ENCODE data around the gene DNAJC22. TPM values are rescaled to one million over a fixed set of nuclear protein-coding genes. Genes with fewer than 3 reads are reported as not detected.

Gene DNAJC22
- total and polyA plus RNA-seq, 2 experiments from 2014 or later = 0.33 to 0.48 TPM

GRCh38 chr12:49362077-49362476, 15.4 kb downstream of the DNAJC22 start:
- Histone ChIP-seq H3K4me1 (ENCODE audit: low read depth) (no peaks in the 10 kb centered on the region), H3K9me3 (ENCODE audit: low read depth) (no peaks in the 10 kb centered on the region), H3K36me3 (no peaks in the 10 kb centered on the region), H3K27ac (no peak overlapping the region), H3K27me3 (peaks cover under 1% of the 10 kb centered on the region), H3K4me3 (no peak overlapping the region)
- DNase-seq (ENCODE audit: low read depth in 1 of 2, low spot score in 1 of 2) = no peak
- TF ChIP-seq CTCF (IDR thresholded peaks at IDR 0.05; ENCODE audit: low read depth, low read length) = no peak

DNA sequence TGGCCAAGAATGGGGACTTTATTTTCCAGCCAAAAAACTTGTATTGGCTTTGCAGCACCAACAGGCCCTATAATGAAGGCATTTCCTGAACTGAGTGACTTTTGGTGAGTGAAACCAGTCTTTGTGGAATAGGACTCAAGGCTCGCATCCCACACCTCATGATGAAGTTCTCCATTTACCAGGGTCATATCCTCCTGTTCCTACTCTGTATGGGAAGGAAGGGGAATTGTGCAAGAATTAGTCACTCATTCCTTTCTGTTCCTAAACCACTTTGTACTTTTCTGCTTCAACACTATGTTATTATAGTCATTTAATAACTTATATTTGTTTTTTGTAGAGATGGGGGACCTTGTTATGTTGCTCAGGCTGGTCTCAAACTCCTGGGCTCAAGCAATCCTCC, 18.3 kb downstream of the DNAJC22 start:
- no peak overlapping the region for H3K4me3 ChIP-seq
- H3K27me3 ChIP-seq = no peaks in the 10 kb centered on the region
- H3K36me3 ChIP-seq = no peaks in the 10 kb centered on the region
- no peak for TF ChIP-seq CTCF (IDR thresholded peaks at IDR 0.05; ENCODE audit: low read depth, low read length)
- peak in 1 of 2 donors; percentile 85 for DNase-seq (ENCODE audit: low read depth in 1 of 2, low spot score in 1 of 2)
- H3K4me1 ChIP-seq (ENCODE audit: low read depth) = peaks cover 15% of the 10 kb centered on the region
- no peaks in the 10 kb centered on the region for H3K9me3 ChIP-seq (ENCODE audit: low read depth)
- no peak overlapping the region for H3K27ac ChIP-seq

DNA sequence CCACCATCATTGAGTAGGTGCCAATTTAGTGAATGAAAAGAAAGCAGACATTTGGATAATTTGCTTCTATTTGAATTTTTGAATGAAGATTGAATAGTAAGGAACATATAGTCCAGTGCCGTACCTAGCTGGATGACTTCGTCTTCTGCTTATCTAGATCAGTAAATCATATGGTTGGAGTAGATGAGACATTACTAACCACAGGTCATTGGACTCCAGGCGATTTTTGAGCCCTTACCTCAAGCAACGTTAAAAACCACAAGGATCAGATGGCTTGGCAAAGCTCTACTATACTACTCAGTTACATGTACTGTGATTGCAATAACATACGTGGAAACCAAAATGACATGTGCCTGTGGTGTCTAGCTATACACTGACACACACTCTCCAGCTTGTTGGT, 18.9 kb downstream of the DNAJC22 start:
- H3K4me3 ChIP-seq = no peak overlapping the region
- no peaks in the 10 kb centered on the region for H3K27me3 ChIP-seq
- no peak overlapping the region for H3K27ac ChIP-seq
- H3K36me3 ChIP-seq = no peaks in the 10 kb centered on the region
- H3K9me3 ChIP-seq (ENCODE audit: low read depth) = no peaks in the 10 kb centered on the region
- DNase-seq (ENCODE audit: low read depth in 1 of 2, low spot score in 1 of 2) = peak in 1 of 2 donors; percentile 59
- TF ChIP-seq CTCF (IDR thresholded peaks at IDR 0.05; ENCODE audit: low read depth, low read length) = no peak
- H3K4me1 ChIP-seq (ENCODE audit: low read depth) = peaks cover 17% of the 10 kb centered on the region

- no peaks in the 10 kb centered on the region for H3K36me3 ChIP-seq
- no peaks in the 10 kb centered on the region for H3K9me3 ChIP-seq (ENCODE audit: low read depth)
- peak overlapping the region; percentile 85 for H3K4me3 ChIP-seq
- TF ChIP-seq CTCF (IDR thresholded peaks at IDR 0.05; ENCODE audit: low read depth, low read length) = no peak
- no peak for DNase-seq (ENCODE audit: low read depth in 1 of 2, low spot score in 1 of 2)
- H3K27me3 ChIP-seq = no peaks in the 10 kb centered on the region
- peak overlapping the region; percentile 95 for H3K27ac ChIP-seq
- H3K4me1 ChIP-seq (ENCODE audit: low read depth) = peaks cover 17% of the 10 kb centered on the region
Observed at GRCh38 chr12:49366096-49366651, 19.5 kb downstream of the DNAJC22 start.

DNA sequence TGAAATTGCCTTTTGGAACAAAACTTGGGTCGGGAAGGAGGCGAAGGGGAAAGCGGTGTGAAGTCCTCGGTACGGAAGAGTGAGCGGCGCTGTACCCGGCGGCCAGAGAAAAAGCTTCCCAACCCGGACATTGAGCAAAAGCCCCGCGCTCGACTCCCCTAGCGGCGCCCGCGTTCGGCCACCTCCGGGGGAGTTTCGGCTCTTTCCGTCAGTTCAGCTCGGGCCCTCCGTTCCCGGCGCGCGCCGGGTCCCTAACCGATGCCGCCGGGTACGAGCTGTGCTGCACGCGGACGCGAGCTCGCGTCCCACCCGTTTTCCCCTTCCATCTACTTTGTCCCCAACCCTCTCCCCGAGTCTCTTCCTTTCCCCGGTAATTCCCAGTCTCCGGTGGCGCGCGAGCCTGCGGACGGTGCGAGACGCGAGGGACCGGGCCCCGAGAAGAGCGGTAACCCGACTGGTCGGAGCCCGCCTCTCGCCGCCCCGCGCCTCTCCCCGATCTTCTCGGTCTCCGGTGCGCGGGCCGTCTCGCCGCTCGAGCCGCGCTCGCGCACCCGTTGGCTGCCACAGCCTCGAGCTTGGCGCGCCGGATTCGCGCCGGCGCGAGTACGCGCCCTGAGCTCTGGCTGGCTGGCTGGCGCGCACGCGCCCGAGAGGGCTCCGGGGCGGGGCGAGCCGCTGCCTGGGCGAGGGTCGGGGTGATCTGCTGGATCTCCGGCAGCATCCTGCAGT, 20.1 kb downstream of the DNAJC22 start:
- Histone ChIP-seq H3K27ac (peak overlapping the region; percentile 95), H3K4me3 (peak overlapping the region; percentile 85), H3K9me3 (ENCODE audit: low read depth) (no peaks in the 10 kb centered on the region), H3K27me3 (no peaks in the 10 kb centered on the region), H3K4me1 (ENCODE audit: low read depth) (peaks cover 17% of the 10 kb centered on the region), H3K36me3 (no peaks in the 10 kb centered on the region)
- peak; percentile 98 for DNase-seq (ENCODE audit: low read depth in 1 of 2, low spot score in 1 of 2)
- TF ChIP-seq CTCF (IDR thresholded peaks at IDR 0.05; ENCODE audit: low read depth, low read length) = peak; percentile 24

All from cardiac muscle cell (in vitro differentiated cells and primary cell).